A673 (cell line): ENCODE results near the gene SLC16A11. TPM values are rescaled to one million over a fixed set of nuclear protein-coding genes. Genes with fewer than 3 reads are reported as not detected.
A peak's percentile ranks its signal among the peaks of the same experiment; 100 is the strongest.

ENCODE experiments used
- BruUV-seq: library from RNA; stranded (reverse); fragments of 400-500 nt; replicated peaks from 2 replicates; lab custom pipeline; 2021; lab: Mats Ljungman, UMichigan
- CTCF ChIA-PET: fragments of 300-600 bp; sonication (Branson Sonifier 250); formaldehyde crosslinking; loops from one replicate; lab custom pipeline; 2022; ENCODE audit warnings: antibody characterized with exemption; lab: Charles Lee
- POLR2A ChIA-PET: fragments of 300-600 bp; sonication (Branson Sonifier 250); formaldehyde crosslinking; loops from one replicate; lab custom pipeline; 2022; ENCODE audit warnings: antibody characterized with exemption; ENCODE audit not compliant: low non-redundant PET; lab: Charles Lee
- DNase-seq: peaks from one replicate; pipeline ENCODE4 v3.0.0-alpha.2; 2015; ENCODE audit warnings: low spot score
- H3K27ac ChIP-seq: fragments of 200-600 bp; sonication (generic); 2 replicates; pipeline ENCODE4 v1.5.1; 2016; ENCODE audit warnings: mixed run types, low read depth, mild to moderate bottlenecking, mixed read lengths, antibody characterized with exemption, low read length; ENCODE audit not compliant: poor library complexity, severe bottlenecking
- H3K27me3 ChIP-seq: fragments of 200-600 bp; sonication (generic); replicated peaks from 2 replicates; pipeline ENCODE4 v1.6.1; 2017; ENCODE audit warnings: mixed run types, low read depth, mild to moderate bottlenecking, mixed read lengths, antibody characterized with exemption, low read length; ENCODE audit not compliant: insufficient read depth, poor library complexity
- H3K36me3 ChIP-seq: fragments of 200-600 bp; sonication (generic); 2 replicates; pipeline ENCODE4 v1.6.1; 2016; ENCODE audit warnings: mixed run types, mild to moderate bottlenecking, mixed read lengths, antibody characterized with exemption, low read length; ENCODE audit not compliant: insufficient read depth, poor library complexity, severe bottlenecking
- H3K4me1 ChIP-seq: fragments of 200-600 bp; sonication (generic); 2 replicates; pipeline ENCODE4 v1.6.1; 2017; ENCODE audit warnings: mixed run types, mild to moderate bottlenecking, mixed read lengths, antibody characterized with exemption, low read length; ENCODE audit not compliant: insufficient read depth, poor library complexity, severe bottlenecking
- H3K4me3 ChIP-seq: fragments of 200-600 bp; sonication (generic); 2 replicates; pipeline ENCODE4 v1.5.1; 2016; ENCODE audit warnings: low read depth, mixed run types, mild to moderate bottlenecking, mixed read lengths, low read length; ENCODE audit not compliant: poor library complexity, severe bottlenecking
- H3K9me3 ChIP-seq: fragments of 200-600 bp; sonication (generic); 2 replicates; pipeline ENCODE4 v1.6.1; 2016; ENCODE audit warnings: mixed run types, low read depth, mild to moderate bottlenecking, mixed read lengths, antibody characterized with exemption, low read length; ENCODE audit not compliant: poor library complexity, severe bottlenecking
- CTCF ChIP-seq: fragments of 300-800, 200-600 bp; sonication (generic); conservative IDR thresholded peaks from 2 replicates; pipeline ENCODE4 v1.5.1; 2017; ENCODE audit warnings: low read depth, mild to moderate bottlenecking, antibody characterized with exemption, low read length, moderate library complexity, mixed read lengths
- EZH2 ChIP-seq: fragments of 200-600 bp; sonication (generic); IDR thresholded peaks from 2 replicates; pipeline ENCODE4 v1.6.1; 2017; ENCODE audit warnings: borderline replicate concordance, low read depth, mild to moderate bottlenecking, mixed read lengths, antibody characterized with exemption, low read length; ENCODE audit not compliant: poor library complexity, severe bottlenecking
- intact Hi-C: fragments of 100-400 bp; cut with micrococcal nuclease; formaldehyde crosslinking; loops from one replicate; pipeline ENCODE4 v1.10.0; 2022; ENCODE audit not compliant: unreplicated experiment
- total RNA-seq: library from RNA; stranded (reverse); gene quantifications from 2 replicates; pipeline ENCODE4 v1.2.3, GENCODE V29; 2021

SLC16A11 gene
- total RNA-seq, 1 experiment from 2014 or later: 0.47 TPM

DNA sequence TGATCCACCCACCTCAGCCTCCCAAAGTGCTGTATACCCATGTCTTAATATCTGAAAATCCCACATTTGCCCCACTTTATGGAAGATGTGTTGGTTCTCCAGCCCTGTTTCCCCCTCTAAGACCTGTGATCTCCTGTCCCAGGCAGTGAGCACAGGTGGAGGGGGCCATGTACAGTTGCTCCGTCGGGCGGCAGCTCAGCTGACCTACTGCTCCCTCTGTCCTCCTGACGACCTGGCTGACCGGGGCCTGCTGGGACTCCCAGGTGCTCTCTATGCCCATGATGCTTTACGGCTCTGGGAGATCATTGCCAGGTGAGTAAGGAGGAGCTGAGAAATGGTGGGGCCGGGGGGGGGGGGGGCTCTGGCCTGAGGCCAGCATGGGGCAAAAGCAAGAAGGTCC, 38.2 kb downstream of the SLC16A11 start:
- CTCF ChIA-PET: interaction anchor here (0.6 to 0.7 kb wide), 5 partner anchors 91 to 162 kb away, joined by 3 to 9 read pairs (median 3); no protein-coding TSS in a partner anchor
- POLR2A ChIA-PET: no interaction called here
- TF ChIP-seq CTCF: no peak
- TF ChIP-seq EZH2: no peak
- no peaks in the 10 kb centered on the region for H3K27me3 ChIP-seq
- no peaks in the 10 kb centered on the region for H3K4me1 ChIP-seq
- no peak overlapping the region for H3K4me3 ChIP-seq
- H3K36me3 ChIP-seq: peaks cover 8% of the 10 kb centered on the region
- BruUV-seq: no TSS peak
- no peak overlapping the region for H3K27ac ChIP-seq
- intact Hi-C loops: loop anchor here (1.0 kb wide), 1 partner anchor 92 kb away; no protein-coding TSS in a partner anchor
- DNase-seq: no peak
- H3K9me3 ChIP-seq: no peaks in the 10 kb centered on the region

DNA sequence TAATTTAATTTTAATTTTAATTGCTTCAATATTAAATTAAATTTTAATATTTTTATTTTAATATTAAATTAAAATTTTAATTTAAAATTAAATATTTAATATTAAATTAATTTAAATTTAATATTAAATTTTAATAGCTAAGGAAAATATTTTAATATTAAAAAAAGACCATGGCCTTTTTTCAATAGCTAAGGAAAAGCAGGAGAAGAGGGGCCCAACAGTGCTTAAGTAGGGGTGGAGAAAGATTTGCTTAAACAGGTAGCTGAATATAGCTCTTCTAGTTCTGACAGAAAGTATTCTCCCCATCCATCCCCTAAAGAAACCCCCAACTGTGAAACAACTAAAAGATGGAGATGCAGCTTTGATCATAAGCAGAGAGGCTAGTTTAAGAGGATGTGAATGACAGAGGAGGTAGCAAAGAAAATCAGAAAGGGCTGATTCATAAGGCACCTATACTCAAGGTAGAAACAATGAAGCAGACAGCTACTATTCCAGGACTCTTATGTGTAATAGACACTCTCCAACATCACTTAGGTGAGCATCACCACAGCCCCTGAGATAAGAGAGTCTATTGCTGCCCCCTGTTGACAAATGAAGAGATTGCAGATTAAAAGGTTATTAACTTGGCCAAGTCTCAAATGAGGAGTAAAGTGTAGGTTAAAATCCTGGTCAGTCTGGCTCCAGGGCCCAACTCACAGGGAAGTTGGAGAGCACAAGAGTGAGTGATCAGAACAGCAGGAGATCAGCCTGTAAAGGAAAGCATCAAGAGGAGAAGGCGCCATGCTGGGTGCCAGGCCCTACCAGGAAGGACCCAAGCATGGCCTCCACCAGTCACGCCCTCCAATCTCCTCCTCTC, 39.3 kb downstream of the SLC16A11 start:
- intact Hi-C loops: loop anchor here (1.0 to 5.0 kb wide), 2 partner anchors 91 to 162 kb away; no protein-coding TSS in a partner anchor
- H3K27ac ChIP-seq: no peak overlapping the region
- DNase-seq: peak; percentile 87
- POLR2A ChIA-PET: no interaction called here
- no peaks in the 10 kb centered on the region for H3K4me1 ChIP-seq
- H3K9me3 ChIP-seq: no peaks in the 10 kb centered on the region
- no TSS peak for BruUV-seq
- peaks cover 8% of the 10 kb centered on the region for H3K36me3 ChIP-seq
- CTCF ChIA-PET: interaction anchor here (0.6 to 2.4 kb wide), 9 partner anchors 11 to 343 kb away, joined by 3 to 40 read pairs (median 4); a partner anchor contains a TSS
- H3K27me3 ChIP-seq: no peaks in the 10 kb centered on the region
- no peak overlapping the region for H3K4me3 ChIP-seq
- peak; percentile 87 for TF ChIP-seq CTCF
- no peak for TF ChIP-seq EZH2

- TF ChIP-seq CTCF: no peak
- TF ChIP-seq EZH2: no peak
- intact Hi-C loops: loop anchor here (5.0 kb wide), 1 partner anchor 161 kb away; no protein-coding TSS in a partner anchor
- Histone ChIP-seq H3K9me3 (no peaks in the 10 kb centered on the region), H3K4me3 (no peak overlapping the region), H3K36me3 (peaks cover 10% of the 10 kb centered on the region), H3K27me3 (no peaks in the 10 kb centered on the region), H3K27ac (no peak overlapping the region), H3K4me1 (no peaks in the 10 kb centered on the region)
- CTCF ChIA-PET: interaction anchor here (0.7 to 2.4 kb wide), 5 partner anchors 89 to 342 kb away, joined by 3 to 40 read pairs (median 4); no protein-coding TSS in a partner anchor
- no peak for DNase-seq
- BruUV-seq: no TSS peak
- POLR2A ChIA-PET: no interaction called here
Measured at GRCh38 chr17:7003745-7004144, 40.1 kb downstream of the SLC16A11 start.
